ENCODE data around the gene NF1. TPM values are rescaled to one million over a fixed set of nuclear protein-coding genes. Genes with fewer than 3 reads are reported as not detected.
A peak's percentile ranks its signal among the peaks of the same experiment; 100 is the strongest.

Gene NF1
- total and polyA plus RNA-seq, 2 of the 13 experiments (the other 11 are each of a cell fraction or from before 2014, with no cell fraction given): 21.5 to 26.5 TPM

GRCh38 chr17:31225831-31226230 is 131.1 kb downstream of the NF1 start (continued):
- TF ChIP-seq GLI4 (CRISPR knock-in tag; IDR thresholded peaks at IDR 0.05; ENCODE audit: borderline replicate concordance): no peak
- TF ChIP-seq NFAT5 (CRISPR knock-in tag; IDR thresholded peaks at IDR 0.05): no peak
- no peak for TF ChIP-seq PRDM4 (CRISPR knock-in tag; IDR thresholded peaks at IDR 0.05; ENCODE audit: borderline replicate concordance)
- TF ChIP-seq MATR3 (CRISPR knock-in tag; IDR thresholded peaks at IDR 0.05): no peak
- TF ChIP-seq RBAK (CRISPR knock-in tag; IDR thresholded peaks at IDR 0.05): no peak

- DNase-seq (ENCODE audit: low spot score) (no peak), ATAC-seq (no peak), FAIRE-seq (no peak)
- Histone ChIP-seq H3K79me2 (ENCODE audit: insufficient read depth, low read length) (no peaks in the 10 kb centered on the region), H3K4me3 (replicated peaks in 1 of 3; ENCODE audit: insufficient read depth in 1 of 3, low read depth in 2 of 3, low read length in 3 of 3) (no peak overlapping the region), H3K4me1 (ENCODE audit: insufficient read depth, low read length) (no peaks in the 10 kb centered on the region), H3K27me3 (ENCODE audit: control insufficient read depth in 1 of 2, insufficient read depth in 2 of 2, low read length in 2 of 2) (no peaks in the 10 kb centered on the region), H3K27ac (ENCODE audit: extremely low read length, insufficient read depth, low read length) (no peak overlapping the region), H3K4me2 (ENCODE audit: low read depth, low read length) (no peak overlapping the region), H4K20me1 (ENCODE audit: insufficient read depth, low read length) (no peaks in the 10 kb centered on the region), H3K9me3 (ENCODE audit: low read length) (no peaks in the 10 kb centered on the region), H3K36me3 (replicated peaks in 1 of 2; ENCODE audit: control insufficient read depth in 1 of 2, insufficient read depth in 2 of 2, low read length in 2 of 2) (peaks cover 8 to 36% of the 10 kb centered on the region in 2 experiments), H2AFZ (ENCODE audit: low read length) (no peak overlapping the region), H3K9ac (ENCODE audit: insufficient read depth, low read depth, low read length) (no peak overlapping the region)
- WGBS (ENCODE audit: low lambda C conversion rate): 97% methylated on average over 5 of the region's 5 CpGs
- no TSS peak for BruUV-seq (replicated peaks)
- CTCF ChIA-PET (ENCODE audit: low intra/inter-chr PET ratio, low total read pairs): no interaction called here
- in situ Hi-C loops (cut with HindIII; ENCODE audit: extremely low pct_ligation_motif_present, low pct_unique_long_range_greater_than_20kb): no loop called here
- TF ChIP-seq MAFK (conservative IDR thresholded peaks at IDR 0.05 in 1 of 2, IDR thresholded peaks at IDR 0.05 in 1 of 2; ENCODE audit: low read length in 2 of 2): peak; percentile 30 to 67; a peak in 2 of 4 replicates
- peak; percentile 39; the same call in 1 of the 2 replicates for TF ChIP-seq MAFF (IDR thresholded peaks at IDR 0.05; ENCODE audit: low read depth, low read length)
- no peak for TF ChIP-seq ZNF256 (CRISPR knock-in tag; conservative IDR thresholded peaks at IDR 0.05)
- intact Hi-C loops (cut with micrococcal nuclease; ENCODE audit: unreplicated experiment): no loop called here
- POLR2A ChIA-PET: no interaction called here
Measured at GRCh38 chr17:31226373-31226772, 131.6 kb downstream of the NF1 start.
